Sigmoid colon (tissue), 7 donors: ENCODE data around the gene PITPNM2. TPM values are rescaled to one million over a fixed set of nuclear protein-coding genes. Genes with fewer than 3 reads are reported as not detected.

Experiments used
- DNase-seq: peaks from one replicate; pipeline ENCODE4 v3.0.0-alpha.2; 2019
- H3K27ac ChIP-seq, 4 donors: fragments of 200-600 bp; sonication (generic); one replicate each; pipeline ENCODE4 v1.5.1; 2016 to 2019; ENCODE audit warnings: mild to moderate bottlenecking in 1 of 4
- H3K27me3 ChIP-seq, 3 donors: fragments of 200-600 bp; sonication (generic); one replicate each; pipeline ENCODE4 v1.5.1; 2019; ENCODE audit warnings: mild to moderate bottlenecking in 1 of 3
- H3K36me3 ChIP-seq, 4 donors: fragments of 200-600 bp; sonication (generic); one replicate each; pipeline ENCODE4 v1.5.1; 2016 to 2019
- H3K4me1 ChIP-seq, 4 donors: fragments of 200-600 bp; sonication (generic); one replicate each; pipeline ENCODE4 v1.5.1; 2017 to 2019
- H3K4me3 ChIP-seq, 4 donors: fragments of 200-600 bp; sonication (generic); one replicate each; pipeline ENCODE4 v1.5.1; 2017 to 2019; ENCODE audit warnings: mild to moderate bottlenecking in 2 of 4, moderate library complexity in 1 of 4
- H3K9me3 ChIP-seq, 4 donors: fragments of 200-600 bp in 3 of 4; sonication (generic) in 3 of 4; one replicate each; pipeline versions ENCODE4 v1.5.1 to v1.6.1; 2013 to 2019
- CTCF ChIP-seq, 4 experiments: fragments of 450-650 bp in 3 of 4; fragments of 200-600 bp in 1 of 4; IDR thresholded peaks; one replicate each; pipeline ENCODE4 v1.5.1; 2016 to 2019; ENCODE audit warnings: antibody characterized with exemption in 4 of 4, mild to moderate bottlenecking in 3 of 4, moderate library complexity in 2 of 4
- EP300 ChIP-seq, 4 donors: sonication (generic); formaldehyde crosslinking; IDR thresholded peaks; one replicate each; pipeline ENCODE4 v1.6.1; 2017; ENCODE audit warnings: antibody characterized with exemption in 4 of 4
- POLR2A ChIP-seq, 2 donors: fragments of 450-650 bp; IDR thresholded peaks; one replicate each; pipeline ENCODE4 v1.6.1; 2016; ENCODE audit warnings: antibody characterized with exemption in 2 of 2, mild to moderate bottlenecking in 2 of 2, moderate library complexity in 2 of 2
- POLR2AphosphoS5 ChIP-seq, 4 donors: sonication (generic); formaldehyde crosslinking; IDR thresholded peaks; one replicate each; pipeline ENCODE4 v1.6.1; 2017; ENCODE audit warnings: antibody characterized with exemption in 4 of 4
- WGBS, 2 donors: extraction: QIAGEN DNeasy Blood & Tissue Kit; methylation state at CpG; one replicate each; pipeline ENCODE4 v1.1.7; 2013; 5-methylcytosine and 5-hydroxymethylcytosine counted together
- intact Hi-C: fragments of 100-400 bp; cut with DNase I; formaldehyde crosslinking; loops from one replicate; pipeline ENCODE4 v1.15.1; 2023
- polyA plus RNA-seq, 3 donors: library from polyadenylated mRNA; stranded (reverse); fragments of 200-250 nt; gene quantifications; one replicate each; pipeline ENCODE4 v1.2.3, GENCODE V29; 2013
- total RNA-seq, 4 donors: library from RNA; depleted of rRNA; stranded (reverse); fragments of >200 nt; gene quantifications; one replicate each; pipeline ENCODE4 v1.1.0, GENCODE V29; 2016
- donor health status: healthy with polysubstance abuse.
- donor health status: Bipolar disorder and iron deficiency.
- donor health status: healthy.

The PITPNM2 gene
- total and polyA plus RNA-seq, 7 donors, result 1.8 to 19.5 (median 6.6) TPM

DNA sequence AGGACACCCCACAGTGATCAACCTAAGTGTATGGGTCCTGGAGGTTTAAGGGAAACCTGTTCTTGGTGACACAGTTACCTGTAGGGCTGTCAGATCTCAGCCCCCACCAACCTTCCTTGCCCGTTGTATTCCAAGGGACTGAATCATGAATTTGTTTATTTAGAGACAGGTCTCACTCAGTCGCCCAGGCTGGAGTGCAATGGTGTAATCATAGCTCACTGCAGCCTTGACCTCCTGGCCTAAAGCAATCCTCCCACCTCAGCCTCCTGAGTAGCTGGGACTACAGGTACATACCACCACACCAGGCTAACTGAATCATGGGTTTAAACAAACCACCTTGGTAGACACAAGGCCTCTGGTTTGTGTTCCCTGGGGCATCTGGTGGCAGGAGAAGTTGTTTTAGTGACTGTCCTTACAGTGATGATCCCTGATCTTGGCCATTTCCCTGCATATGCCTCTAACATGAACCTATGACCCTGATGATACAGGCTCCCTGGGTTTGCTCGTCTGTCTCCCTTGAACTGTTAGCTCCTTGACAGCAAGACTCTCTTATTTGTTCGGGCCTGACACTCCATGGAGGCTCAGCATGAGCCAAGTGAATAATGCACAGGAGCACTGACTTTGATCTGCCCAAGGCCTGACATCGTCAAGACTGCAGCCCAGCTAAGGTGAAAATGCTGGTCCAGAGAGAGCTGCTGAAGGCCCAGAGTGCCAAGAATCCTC is 47.9 kb downstream of the PITPNM2 start:
- intact Hi-C loops, result no loop called here
- Histone ChIP-seq H3K27me3 (no peaks in the 10 kb centered on the region), H3K36me3 (peaks cover 0 to under 1% (median 0%) of the 10 kb centered on the region in 4 donors), H3K4me1 (peaks cover 0 to 43% (median 28%) of the 10 kb centered on the region in 4 donors), H3K4me3 (no peak overlapping the region), H3K9me3 (no peaks in the 10 kb centered on the region), H3K27ac (no peak overlapping the region)
- DNase-seq, result no peak
- TF ChIP-seq CTCF (IDR thresholded peaks at IDR 0.05) (no peak), EP300 (IDR thresholded peaks at IDR 0.05) (no peak), POLR2A (IDR thresholded peaks at IDR 0.05) (no peak), POLR2AphosphoS5 (IDR thresholded peaks at IDR 0.05) (no peak)
- 87 to 91% methylated on average over 5 of the region's 5 CpGs for WGBS, 2 donors

DNA sequence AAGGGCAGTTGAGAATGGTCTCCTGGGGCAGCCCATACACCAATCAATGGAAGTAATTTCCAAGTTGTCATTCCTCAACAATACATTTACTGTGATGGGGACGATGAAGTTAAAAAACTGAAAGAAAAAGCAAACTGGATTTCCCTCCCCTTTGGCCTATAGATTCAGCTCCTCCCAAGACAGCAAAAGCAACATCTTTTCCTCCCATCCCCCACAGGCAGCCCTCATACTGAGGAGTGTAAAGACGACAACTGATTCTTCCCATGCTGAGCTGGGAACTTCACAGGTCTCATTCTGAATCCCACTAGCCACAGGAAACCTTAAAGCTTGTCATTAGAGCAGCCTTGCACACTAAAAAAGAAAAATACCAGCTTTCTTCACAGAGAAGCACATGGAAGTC is 48.5 kb downstream of the PITPNM2 start:
- no peak for DNase-seq
- no peaks in the 10 kb centered on the region for H3K9me3 ChIP-seq
- 69 to 81% methylated on average over 2 of the region's 2 CpGs for WGBS, 2 donors
- no peak overlapping the region for H3K27ac ChIP-seq
- H3K4me3 ChIP-seq, result no peak overlapping the region
- no peaks in the 10 kb centered on the region for H3K36me3 ChIP-seq
- peaks cover 0 to 43% (median 28%) of the 10 kb centered on the region in 4 donors for H3K4me1 ChIP-seq
- no peaks in the 10 kb centered on the region for H3K27me3 ChIP-seq
- TF ChIP-seq EP300 (IDR thresholded peaks at IDR 0.05), result no peak
- intact Hi-C loops, result no loop called here

- TF ChIP-seq EP300 (IDR thresholded peaks at IDR 0.05) (no peak), POLR2AphosphoS5 (IDR thresholded peaks at IDR 0.05) (no peak), CTCF (IDR thresholded peaks at IDR 0.05) (no peak), POLR2A (IDR thresholded peaks at IDR 0.05) (no peak)
- no peak overlapping the region for H3K27ac ChIP-seq
- H3K27me3 ChIP-seq, result no peaks in the 10 kb centered on the region
- 89 to 92% methylated on average over 5 of the region's 5 CpGs for WGBS, 2 donors
- no peaks in the 10 kb centered on the region for H3K9me3 ChIP-seq
- H3K4me1 ChIP-seq, result peaks cover 0 to 43% (median 28%) of the 10 kb centered on the region in 4 donors
- intact Hi-C loops, result no loop called here
- no peak overlapping the region for H3K4me3 ChIP-seq
- DNase-seq, result no peak
- no peaks in the 10 kb centered on the region for H3K36me3 ChIP-seq
Observed at GRCh38 chr12:123101526-123101925, 49.4 kb downstream of the PITPNM2 start.

Other genes starting within 250 kb of the PITPNM2 start
- gene ABCB9, start 184.6 kb downstream of the PITPNM2 start, total RNA-seq, result 1 to 10 TPM; 1.6 to 3.8 (median 2.8) TPM
- gene ABCB9, start 184.6 kb downstream of the PITPNM2 start, polyA plus RNA-seq, result 1 to 10 TPM; 1.2 to 5.3 (median 3.5) TPM
- gene OGFOD2, start 175.8 kb downstream of the PITPNM2 start, total RNA-seq, result 10 to 100 TPM in 2 of 4 donors, 1 to 10 TPM in 2; 8.1 to 13.6 (median 9.4) TPM
- 10 to 100 TPM; 10.2 to 26.5 (median 17.8) TPM for gene OGFOD2, start 175.8 kb downstream of the PITPNM2 start, polyA plus RNA-seq
- gene ARL6IP4, start 170.4 kb downstream of the PITPNM2 start, total RNA-seq, result 100 to 1,000 TPM; 211 to 358 (median 327) TPM
- gene ARL6IP4, start 170.4 kb downstream of the PITPNM2 start, polyA plus RNA-seq, result 100 to 1,000 TPM; 233 to 312 (median 243) TPM
- gene MPHOSPH9, start 82.1 kb upstream of the PITPNM2 start, total RNA-seq, result 10 to 100 TPM; 17.4 to 47.6 (median 22.6) TPM
- 10 to 100 TPM in 1 of 3 donors, 1 to 10 TPM in 2; 4.2 to 10.2 (median 4.2) TPM for gene MPHOSPH9, start 82.1 kb upstream of the PITPNM2 start, polyA plus RNA-seq
- gene MTRFR, start 82.3 kb upstream of the PITPNM2 start, total RNA-seq, result 10 to 100 TPM in 3 of 4 donors, 1 to 10 TPM in 1; 9.3 to 19.1 (median 13.5) TPM
- 10 to 100 TPM in 1 of 3 donors, 1 to 10 TPM in 2; 7.8 to 16.3 (median 9.7) TPM for gene MTRFR, start 82.3 kb upstream of the PITPNM2 start, polyA plus RNA-seq
- 100 to 1,000 TPM in 3 of 4 donors, 10 to 100 TPM in 1; 98.0 to 153 (median 127) TPM for gene CDK2AP1, start 120.8 kb upstream of the PITPNM2 start, total RNA-seq
- gene CDK2AP1, start 120.8 kb upstream of the PITPNM2 start, polyA plus RNA-seq, result 100 to 1,000 TPM in 1 of 3 donors, 10 to 100 TPM in 2; 56.9 to 102 (median 95.5) TPM
- 10 to 100 TPM; 20.2 to 23.4 (median 22.2) TPM for gene SBNO1, start 213.8 kb upstream of the PITPNM2 start, total RNA-seq
- 1 to 10 TPM; 3.0 to 8.8 (median 4.9) TPM for gene SBNO1, start 213.8 kb upstream of the PITPNM2 start, polyA plus RNA-seq
- 10 to 100 TPM; 20.3 to 46.0 (median 24.0) TPM for gene KMT5A, start 233.0 kb upstream of the PITPNM2 start, total RNA-seq
- gene KMT5A, start 233.0 kb upstream of the PITPNM2 start, polyA plus RNA-seq, result 10 to 100 TPM; 23.4 to 30.3 (median 30.0) TPM